HepG2 (cell line): ENCODE data around the gene TRIO. TPM values are rescaled to one million over a fixed set of nuclear protein-coding genes. Genes with fewer than 3 reads are reported as not detected.

Experiments used
- ATAC-seq: fragments of 200-7000 bp; cut with Tn5 transposase; 3 replicates; pipeline ENCODE4 v1.9.1; 2020; ENCODE audit warnings: mild to moderate bottlenecking, moderate library complexity
- BruUV-seq: library from RNA; stranded (reverse); fragments of 400-500 nt; replicated peaks from 2 replicates; lab custom pipeline; 2021; lab: Mats Ljungman, UMichigan
- CTCF ChIA-PET: fragments of 300-600 bp; formaldehyde crosslinking; extraction: SDS; loops from one replicate; lab custom pipeline; 2021; ENCODE audit warnings: low total read pairs, inconsistent platforms, low intra/inter-chr PET ratio; lab: Yijun Ruan, JAX
- POLR2A ChIA-PET: fragments of 350-600 bp; sonication (Branson Sonifier 250); formaldehyde crosslinking; loops from one replicate; lab custom pipeline; 2020; ENCODE audit warnings: antibody characterized with exemption, inconsistent platforms; lab: Yijun Ruan, JAX
- DNase-seq: peaks from one replicate; pipeline ENCODE4 v3.0.0-alpha.2; 2015; ENCODE audit warnings: low spot score
- FAIRE-seq: peaks from 3 replicates; lab custom pipeline; 2011; peaks lifted over from hg19 to GRCh38; lab: Jason Lieb, UNC
- H2AFZ ChIP-seq: one replicate; pipeline ENCODE4 v1.6.1; 2011; ENCODE audit warnings: low read length, inconsistent platforms
- H3K27ac ChIP-seq: fragments of 300-600 bp; 3 replicates; pipeline ENCODE4 v1.8.0; 2011; ENCODE audit warnings: mixed run types, mild to moderate bottlenecking, mixed read lengths, low read length, inconsistent platforms; ENCODE audit not compliant: insufficient read depth; ENCODE audit errors: extremely low read length
- H3K27me3 ChIP-seq, 2 experiments: fragments of 200-600 bp in 1 of 2; 2 replicates in 1 of 2; 3 replicates in 1 of 2; pipeline versions ENCODE4 v1.6.0 to v1.8.0; 2011; ENCODE audit warnings: low read length in 2 of 2, mild to moderate bottlenecking in 2 of 2, moderate library complexity in 2 of 2, inconsistent platforms in 1 of 2; ENCODE audit not compliant: insufficient read depth in 2 of 2, control insufficient read depth in 1 of 2
- H3K36me3 ChIP-seq, 2 experiments: fragments of 200-600 bp in 1 of 2; replicated peaks in 1 of 2; 2 replicates in 1 of 2; 3 replicates in 1 of 2; pipeline versions ENCODE4 v1.5.1 to v1.8.0; 2011; ENCODE audit warnings: low read length in 2 of 2, inconsistent platforms in 1 of 2; ENCODE audit not compliant: insufficient read depth in 2 of 2, control insufficient read depth in 1 of 2
- H3K4me1 ChIP-seq: 2 replicates; pipeline ENCODE4 v1.5.1; 2012; ENCODE audit warnings: low read length, inconsistent platforms; ENCODE audit not compliant: insufficient read depth
- H3K4me2 ChIP-seq: 2 replicates; pipeline ENCODE4 v1.6.0; 2011; ENCODE audit warnings: low read depth, low read length, inconsistent platforms
- H3K4me3 ChIP-seq, 3 experiments: fragments of 200-600 bp in 1 of 3; sonication (generic), shearing (Covaris generic) in 1 of 3; replicated peaks in 1 of 3; 2 replicates each; pipeline ENCODE4 v1.5.1; 2011 to 2016; ENCODE audit warnings: low read length in 3 of 3, inconsistent platforms in 2 of 3, low read depth in 2 of 3, mild to moderate bottlenecking in 2 of 3, control low read depth in 1 of 3, mixed read lengths in 1 of 3; ENCODE audit not compliant: insufficient read depth in 1 of 3
- H3K79me2 ChIP-seq: one replicate; pipeline ENCODE4 v1.6.1; 2011; ENCODE audit warnings: low read length, inconsistent platforms; ENCODE audit not compliant: insufficient read depth
- H3K9ac ChIP-seq: 2 replicates; pipeline ENCODE4 v1.6.0; 2011; ENCODE audit warnings: mild to moderate bottlenecking, low read depth, low read length, inconsistent platforms; ENCODE audit not compliant: insufficient read depth
- H3K9me3 ChIP-seq: 2 replicates; pipeline ENCODE4 v1.5.1; 2012; ENCODE audit warnings: mild to moderate bottlenecking, low read length
- H4K20me1 ChIP-seq: 2 replicates; pipeline ENCODE4 v1.6.0; 2011; ENCODE audit warnings: inconsistent platforms, mild to moderate bottlenecking, low read length, moderate library complexity; ENCODE audit not compliant: insufficient read depth
- CENPX ChIP-seq: sonication (generic); formaldehyde crosslinking; IDR thresholded peaks from 2 replicates; pipeline ENCODE4 v1.9.0; 2021; ENCODE audit warnings: mild to moderate bottlenecking, missing genetic modification reagents, moderate library complexity
- E2F5 ChIP-seq: sonication (generic); formaldehyde crosslinking; conservative IDR thresholded peaks from 2 replicates; pipeline ENCODE4 v1.4.0; 2020; ENCODE audit warnings: missing genetic modification reagents
- GTF3A ChIP-seq: sonication (generic); formaldehyde crosslinking; conservative IDR thresholded peaks from 2 replicates; pipeline ENCODE4 v1.4.0; 2020; ENCODE audit warnings: mild to moderate bottlenecking, missing genetic modification reagents
- NAIF1 ChIP-seq: sonication (generic); formaldehyde crosslinking; IDR thresholded peaks from 2 replicates; pipeline ENCODE4 v1.5.0; 2020; ENCODE audit warnings: mild to moderate bottlenecking, missing genetic modification reagents, borderline replicate concordance
- RFX1 ChIP-seq: fragments of 450-650 bp; IDR thresholded peaks from 2 replicates; pipeline ENCODE4 v1.6.1; 2017
- RNF2 ChIP-seq: fragments of 450-650 bp; conservative IDR thresholded peaks from 2 replicates; pipeline ENCODE4 v1.6.1; 2016; ENCODE audit warnings: low read depth
- SP2 ChIP-seq: sonication (generic); formaldehyde crosslinking; IDR thresholded peaks from 2 replicates; pipeline ENCODE4 v1.5.1; 2020; ENCODE audit warnings: mild to moderate bottlenecking, missing genetic modification reagents
- THYN1 ChIP-seq: sonication (generic); formaldehyde crosslinking; IDR thresholded peaks from 2 replicates; pipeline ENCODE4 v1.8.1; 2023; ENCODE audit warnings: low read depth, mild to moderate bottlenecking, moderate library complexity, missing genetic modification reagents, borderline replicate concordance
- ZFP1 ChIP-seq: IDR thresholded peaks from 2 replicates; pipeline ENCODE4 v1.6.1; 2016
- ZNF282 ChIP-seq: fragments of 450-650 bp; IDR thresholded peaks from 2 replicates; pipeline ENCODE4 v1.6.1; 2018; ENCODE audit not compliant: partially characterized antibody
- ZNF333 ChIP-seq: sonication (generic); formaldehyde crosslinking; IDR thresholded peaks from 2 replicates; pipeline ENCODE4 v1.4.0; 2020; ENCODE audit warnings: mild to moderate bottlenecking, missing genetic modification reagents, borderline replicate concordance
- ZNF382 ChIP-seq: sonication (generic); formaldehyde crosslinking; IDR thresholded peaks from 2 replicates; pipeline ENCODE4 v1.5.0; 2020; ENCODE audit warnings: missing genetic modification reagents, mild to moderate bottlenecking, borderline replicate concordance
- WGBS: methylation state at CpG from one replicate; pipeline ENCODE4 v1.1.6; 2017; ENCODE audit warnings: low lambda C conversion rate; 5-methylcytosine and 5-hydroxymethylcytosine counted together
- in situ Hi-C: cut with HindIII; loops from 2 replicates; pipeline ENCODE4 v1.10.0; 2017; ENCODE audit warnings: low pct_unique_long_range_greater_than_20kb; ENCODE audit not compliant: extremely low pct_ligation_motif_present
- intact Hi-C: fragments of 100-400 bp; cut with micrococcal nuclease; formaldehyde crosslinking; loops from one replicate; pipeline ENCODE4 v1.10.0; 2022; ENCODE audit not compliant: unreplicated experiment
- polyA plus RNA-seq, 8 experiments: library from polyadenylated mRNA; depleted of rRNA in 3 of 8; stranded (reverse) in 7 of 8; unstranded in 1 of 8; fragments of >200 nt; fragmentation: Illumina TruSeq in 4 of 8; extraction: Trizol in 4 of 8; gene quantifications; 2 replicates each; pipeline versions ENCODE4 v1.2.1 to v1.2.3, GENCODE V29; 2011 to 2016; ENCODE audit warnings: low read depth in 4 of 8, missing spikeins in 1 of 8, mixed read lengths in 1 of 8; ENCODE audit not compliant: insufficient read depth in 1 of 8
- total RNA-seq, 5 experiments: library from RNA; depleted of rRNA; stranded (reverse); fragments of >200 nt; fragmentation: Illumina TruSeq; extraction: Trizol; gene quantifications; 2 replicates each; pipeline ENCODE4 v1.2.3, GENCODE V29; 2016; ENCODE audit warnings: low read depth in 1 of 5
- TF ChIP-seq, protein P1 (sequence below): sonication (generic); formaldehyde crosslinking; IDR thresholded peaks from 2 replicates; pipeline ENCODE4 v1.5.0; 2020; ENCODE audit warnings: missing genetic modification reagents
- TF ChIP-seq, protein P2 (sequence below): sonication (generic); formaldehyde crosslinking; IDR thresholded peaks from 2 replicates; pipeline ENCODE4 v1.4.0; 2020; ENCODE audit warnings: missing genetic modification reagents, borderline replicate concordance
- TF ChIP-seq, protein P3 (sequence below): sonication (generic); formaldehyde crosslinking; IDR thresholded peaks from 2 replicates; pipeline ENCODE4 v1.8.1; 2023; ENCODE audit warnings: mild to moderate bottlenecking, inconsistent platforms, moderate library complexity, missing genetic modification reagents, borderline replicate concordance
- TF ChIP-seq, protein P4 (sequence below): sonication (generic); formaldehyde crosslinking; IDR thresholded peaks from 2 replicates; pipeline ENCODE4; 2020; ENCODE audit warnings: missing genetic modification reagents, mild to moderate bottlenecking, borderline replicate concordance

TRIO gene
- total and polyA plus RNA-seq, 2 of the 13 experiments (the other 11 are each of a cell fraction or from before 2014, with no cell fraction given): 45.2 to 45.9 TPM

GRCh38 chr5:14109041-14109747 is 33.9 kb upstream of the TRIO start:
- Histone ChIP-seq H3K36me3 (no peaks in the 10 kb centered on the region), H2AFZ (no peak overlapping the region), H3K4me2 (no peak overlapping the region), H3K27me3 (no peaks in the 10 kb centered on the region; a peak in 1 of 5 replicates), H3K27ac (no peak overlapping the region), H3K9me3 (no peaks in the 10 kb centered on the region), H3K4me1 (peaks cover 23% of the 10 kb centered on the region), H3K4me3 (no peak overlapping the region), H4K20me1 (no peaks in the 10 kb centered on the region), H3K9ac (no peak overlapping the region), H3K79me2 (no peaks in the 10 kb centered on the region)
- ChIA-PET POLR2A (no interaction called here), CTCF (interaction anchor here (1.4 to 2.1 kb wide), 2 partner anchors 161 to 256 kb away, joined by 5 to 16 read pairs; no protein-coding TSS in a partner anchor)
- WGBS: 77% methylated on average over 8 of the region's 8 CpGs
- intact Hi-C loops: loop anchor here (5.0 to 10.0 kb wide), 2 partner anchors 94 to 243 kb away; no protein-coding TSS in a partner anchor
- no peak for DNase-seq
- BruUV-seq: no TSS peak
- in situ Hi-C loops: loop anchor here (5.0 to 10.0 kb wide), 2 partner anchors 124 to 163 kb away; no protein-coding TSS in a partner anchor
- ATAC-seq: no peak
- FAIRE-seq: no peak
- TF ChIP-seq SP2 (CRISPR knock-in tag) (no peak), GTF3A (CRISPR knock-in tag) (no peak), CENPX (no peak), ZNF382 (CRISPR knock-in tag) (no peak), E2F5 (CRISPR knock-in tag) (no peak), RNF2 (no peak), ZNF282 (no peak), ZFP1 (CRISPR knock-in tag) (no peak), ZNF333 (no peak), THYN1 (CRISPR knock-in tag) (no peak), RFX1 (no peak), NAIF1 (no peak)
- TF ChIP-seq, protein P1, sequence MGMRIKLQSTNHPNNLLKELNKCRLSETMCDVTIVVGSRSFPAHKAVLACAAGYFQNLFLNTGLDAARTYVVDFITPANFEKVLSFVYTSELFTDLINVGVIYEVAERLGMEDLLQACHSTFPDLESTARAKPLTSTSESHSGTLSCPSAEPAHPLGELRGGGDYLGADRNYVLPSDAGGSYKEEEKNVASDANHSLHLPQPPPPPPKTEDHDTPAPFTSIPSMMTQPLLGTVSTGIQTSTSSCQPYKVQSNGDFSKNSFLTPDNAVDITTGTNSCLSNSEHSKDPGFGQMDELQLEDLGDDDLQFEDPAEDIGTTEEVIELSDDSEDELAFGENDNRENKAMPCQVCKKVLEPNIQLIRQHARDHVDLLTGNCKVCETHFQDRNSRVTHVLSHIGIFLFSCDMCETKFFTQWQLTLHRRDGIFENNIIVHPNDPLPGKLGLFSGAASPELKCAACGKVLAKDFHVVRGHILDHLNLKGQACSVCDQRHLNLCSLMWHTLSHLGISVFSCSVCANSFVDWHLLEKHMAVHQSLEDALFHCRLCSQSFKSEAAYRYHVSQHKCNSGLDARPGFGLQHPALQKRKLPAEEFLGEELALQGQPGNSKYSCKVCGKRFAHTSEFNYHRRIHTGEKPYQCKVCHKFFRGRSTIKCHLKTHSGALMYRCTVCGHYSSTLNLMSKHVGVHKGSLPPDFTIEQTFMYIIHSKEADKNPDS (CRISPR knock-in tag): no peak
- TF ChIP-seq, protein P2, sequence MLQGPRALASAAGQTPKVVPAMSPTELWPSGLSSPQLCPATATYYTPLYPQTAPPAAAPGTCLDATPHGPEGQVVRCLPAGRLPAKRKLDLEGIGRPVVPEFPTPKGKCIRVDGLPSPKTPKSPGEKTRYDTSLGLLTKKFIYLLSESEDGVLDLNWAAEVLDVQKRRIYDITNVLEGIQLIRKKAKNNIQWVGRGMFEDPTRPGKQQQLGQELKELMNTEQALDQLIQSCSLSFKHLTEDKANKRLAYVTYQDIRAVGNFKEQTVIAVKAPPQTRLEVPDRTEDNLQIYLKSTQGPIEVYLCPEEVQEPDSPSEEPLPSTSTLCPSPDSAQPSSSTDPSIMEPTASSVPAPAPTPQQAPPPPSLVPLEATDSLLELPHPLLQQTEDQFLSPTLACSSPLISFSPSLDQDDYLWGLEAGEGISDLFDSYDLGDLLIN (CRISPR knock-in tag): no peak
- TF ChIP-seq, protein P3, sequence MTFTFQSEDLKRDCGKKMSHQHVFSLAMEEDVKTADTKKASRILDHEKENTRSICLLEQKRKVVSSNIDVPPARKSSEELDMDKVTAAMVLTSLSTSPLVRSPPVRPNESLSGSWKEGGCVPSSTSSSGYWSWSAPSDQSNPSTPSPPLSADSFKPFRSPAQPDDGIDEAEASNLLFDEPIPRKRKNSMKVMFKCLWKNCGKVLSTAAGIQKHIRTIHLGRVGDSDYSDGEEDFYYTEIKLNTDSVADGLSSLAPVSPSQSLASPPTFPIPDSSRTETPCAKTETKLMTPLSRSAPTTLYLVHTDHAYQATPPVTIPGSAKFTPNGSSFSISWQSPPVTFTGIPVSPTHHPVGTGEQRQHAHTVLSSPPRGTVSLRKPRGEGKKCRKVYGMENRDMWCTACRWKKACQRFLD: no peak
- TF ChIP-seq, protein P4, sequence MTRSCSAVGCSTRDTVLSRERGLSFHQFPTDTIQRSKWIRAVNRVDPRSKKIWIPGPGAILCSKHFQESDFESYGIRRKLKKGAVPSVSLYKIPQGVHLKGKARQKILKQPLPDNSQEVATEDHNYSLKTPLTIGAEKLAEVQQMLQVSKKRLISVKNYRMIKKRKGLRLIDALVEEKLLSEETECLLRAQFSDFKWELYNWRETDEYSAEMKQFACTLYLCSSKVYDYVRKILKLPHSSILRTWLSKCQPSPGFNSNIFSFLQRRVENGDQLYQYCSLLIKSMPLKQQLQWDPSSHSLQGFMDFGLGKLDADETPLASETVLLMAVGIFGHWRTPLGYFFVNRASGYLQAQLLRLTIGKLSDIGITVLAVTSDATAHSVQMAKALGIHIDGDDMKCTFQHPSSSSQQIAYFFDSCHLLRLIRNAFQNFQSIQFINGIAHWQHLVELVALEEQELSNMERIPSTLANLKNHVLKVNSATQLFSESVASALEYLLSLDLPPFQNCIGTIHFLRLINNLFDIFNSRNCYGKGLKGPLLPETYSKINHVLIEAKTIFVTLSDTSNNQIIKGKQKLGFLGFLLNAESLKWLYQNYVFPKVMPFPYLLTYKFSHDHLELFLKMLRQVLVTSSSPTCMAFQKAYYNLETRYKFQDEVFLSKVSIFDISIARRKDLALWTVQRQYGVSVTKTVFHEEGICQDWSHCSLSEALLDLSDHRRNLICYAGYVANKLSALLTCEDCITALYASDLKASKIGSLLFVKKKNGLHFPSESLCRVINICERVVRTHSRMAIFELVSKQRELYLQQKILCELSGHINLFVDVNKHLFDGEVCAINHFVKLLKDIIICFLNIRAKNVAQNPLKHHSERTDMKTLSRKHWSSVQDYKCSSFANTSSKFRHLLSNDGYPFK (CRISPR knock-in tag): no peak
